GM12875 (cell line): ENCODE data around the gene NEK7.

Experiments used
- H3K4me3 ChIP-seq: one replicate; pipeline ENCODE4 v1.5.1; 2011; ENCODE audit warnings: low read depth, low read length, control low read depth
- TF ChIP-seq, protein P1 (sequence below): IDR thresholded peaks from 2 replicates; pipeline ENCODE4 v1.5.1; 2011; ENCODE audit warnings: low read depth, mild to moderate bottlenecking, control low read depth, inconsistent platforms, low read length, moderate library complexity, borderline replicate concordance; ENCODE audit not compliant: insufficient read depth

NEK7 gene

DNA sequence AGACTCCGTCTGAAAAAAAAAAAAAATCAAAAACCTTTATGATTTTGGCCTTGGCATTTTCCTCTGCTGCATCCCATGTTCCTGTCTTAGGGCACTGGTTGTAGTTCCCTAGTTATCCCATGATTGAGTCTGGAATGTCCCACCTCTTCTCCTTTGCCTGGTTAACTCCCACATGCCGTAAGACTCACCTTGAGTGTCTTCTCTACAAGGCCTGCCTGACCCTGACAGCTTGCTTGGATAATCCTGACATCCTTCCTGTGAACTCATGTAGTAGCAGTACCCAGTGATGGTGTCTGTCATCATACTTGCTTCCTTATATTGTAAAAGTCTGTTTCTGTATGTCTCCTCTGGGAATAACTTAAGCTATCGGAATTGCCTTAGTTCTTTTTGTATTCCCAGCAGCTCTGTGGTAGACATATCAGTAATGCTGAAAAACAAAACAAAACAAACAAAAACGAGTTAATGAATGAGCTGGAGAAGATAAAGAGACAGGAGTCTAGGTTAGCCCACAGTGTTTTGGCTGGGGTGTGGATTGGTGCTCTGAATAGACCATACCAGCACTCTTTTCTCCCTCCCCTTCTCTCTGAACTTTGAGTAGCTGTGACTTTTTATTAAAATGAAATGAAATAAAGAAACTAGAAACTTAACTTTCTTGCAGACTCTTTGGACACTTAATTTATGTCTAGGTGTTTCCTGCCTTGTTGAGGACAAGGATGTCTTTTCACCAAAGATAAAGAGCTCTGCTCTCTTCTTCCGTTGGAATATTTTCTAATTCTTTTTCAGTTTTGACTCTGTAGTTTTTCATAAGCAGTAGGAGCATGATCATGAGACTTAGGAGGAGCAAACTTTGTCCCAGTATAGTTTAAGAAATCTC is 15.1 kb downstream of the NEK7 start:
- no peak overlapping the region for H3K4me3 ChIP-seq
- TF ChIP-seq, protein P1, sequence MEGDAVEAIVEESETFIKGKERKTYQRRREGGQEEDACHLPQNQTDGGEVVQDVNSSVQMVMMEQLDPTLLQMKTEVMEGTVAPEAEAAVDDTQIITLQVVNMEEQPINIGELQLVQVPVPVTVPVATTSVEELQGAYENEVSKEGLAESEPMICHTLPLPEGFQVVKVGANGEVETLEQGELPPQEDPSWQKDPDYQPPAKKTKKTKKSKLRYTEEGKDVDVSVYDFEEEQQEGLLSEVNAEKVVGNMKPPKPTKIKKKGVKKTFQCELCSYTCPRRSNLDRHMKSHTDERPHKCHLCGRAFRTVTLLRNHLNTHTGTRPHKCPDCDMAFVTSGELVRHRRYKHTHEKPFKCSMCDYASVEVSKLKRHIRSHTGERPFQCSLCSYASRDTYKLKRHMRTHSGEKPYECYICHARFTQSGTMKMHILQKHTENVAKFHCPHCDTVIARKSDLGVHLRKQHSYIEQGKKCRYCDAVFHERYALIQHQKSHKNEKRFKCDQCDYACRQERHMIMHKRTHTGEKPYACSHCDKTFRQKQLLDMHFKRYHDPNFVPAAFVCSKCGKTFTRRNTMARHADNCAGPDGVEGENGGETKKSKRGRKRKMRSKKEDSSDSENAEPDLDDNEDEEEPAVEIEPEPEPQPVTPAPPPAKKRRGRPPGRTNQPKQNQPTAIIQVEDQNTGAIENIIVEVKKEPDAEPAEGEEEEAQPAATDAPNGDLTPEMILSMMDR = no peak

GRCh38 chr1:198173832-198174231 is 17.0 kb downstream of the NEK7 start:
- TF ChIP-seq, protein P1 = no peak
- H3K4me3 ChIP-seq = no peak overlapping the region

GRCh38 chr1:198174297-198174696 is 17.5 kb downstream of the NEK7 start:
- TF ChIP-seq, protein P1 = no peak
- no peak overlapping the region for H3K4me3 ChIP-seq

- TF ChIP-seq, protein P1 = no peak
- no peak overlapping the region for H3K4me3 ChIP-seq
These were observed 18.8 kb downstream of the NEK7 start for GRCh38 chr1:198175423-198176170.

GRCh38 chr1:198176179-198176578 is 19.4 kb downstream of the NEK7 start:
- no peak overlapping the region for H3K4me3 ChIP-seq
- TF ChIP-seq, protein P1 = no peak

GRCh38 chr1:198177546-198177945 is 20.7 kb downstream of the NEK7 start:
- TF ChIP-seq, protein P1 = no peak
- no peak overlapping the region for H3K4me3 ChIP-seq
